A549 (cell line): ENCODE data around the gene AMPD3. TPM values are rescaled to one million over a fixed set of nuclear protein-coding genes. Genes with fewer than 3 reads are reported as not detected.

Source experiments
- ATAC-seq, 2 experiments: fragments of 200-7000 bp in 1 of 2; fragments of >200 bp in 1 of 2; cut with Nextera tagmentation in 1 of 2; cut with Tn5 transposase in 1 of 2; 3 replicates each; pipeline versions ENCODE4 v1.8.0 to v1.9.1; 2018 to 2020; ENCODE audit warnings: mild to moderate bottlenecking in 1 of 2, moderate library complexity in 1 of 2
- CTCF ChIA-PET: fragments of 300-600 bp; sonication (Branson Sonifier 250); formaldehyde crosslinking; extraction: SDS; loops from one replicate; lab custom pipeline; 2021; ENCODE audit warnings: antibody characterized with exemption, inconsistent platforms; lab: Yijun Ruan, JAX
- POLR2A ChIA-PET: fragments of 350-600 bp; formaldehyde crosslinking; extraction: SDS; loops from one replicate; lab custom pipeline; 2021; ENCODE audit warnings: antibody characterized with exemption, inconsistent platforms; lab: Yijun Ruan, JAX
- DNase-seq, 2 experiments: peaks; one replicate each; pipeline versions ENCODE4 v3.0.0 to v3.0.0-alpha.2; 2011 to 2016; ENCODE audit warnings: low read depth in 1 of 2, low spot score in 1 of 2
- FAIRE-seq: peaks from 2 replicates; lab custom pipeline; 2011; peaks lifted over from hg19 to GRCh38; lab: Jason Lieb, UNC
- H3K27ac ChIP-seq, 2 experiments: fragments of >200 bp; sonication (Bioruptor Twin); formaldehyde crosslinking; 3 replicates each; pipeline ENCODE4 v1.5.1; 2016 to 2017
- H3K4me1 ChIP-seq: fragments of >200 bp; sonication (Bioruptor Twin); formaldehyde crosslinking; 3 replicates; pipeline ENCODE4 v1.6.1; 2016
- H3K4me2 ChIP-seq: fragments of >200 bp; sonication (Bioruptor Twin); formaldehyde crosslinking; 3 replicates; pipeline ENCODE4 v1.6.1; 2016
- H3K4me3 ChIP-seq: fragments of >200 bp; sonication (Bioruptor Twin); formaldehyde crosslinking; 3 replicates; pipeline ENCODE4 v1.5.1; 2016
- H3K9me3 ChIP-seq: fragments of >200 bp; sonication (Bioruptor Twin); formaldehyde crosslinking; 3 replicates; pipeline ENCODE4 v1.6.1; 2016
- ATOH8 ChIP-seq: fragments of 250-450 bp; sonication (Bioruptor Pico); IDR thresholded peaks from 2 replicates; pipeline ENCODE4 v1.5.0; 2020; ENCODE audit warnings: low read depth, mild to moderate bottlenecking, moderate library complexity
- BHLHE40 ChIP-seq: IDR thresholded peaks from 2 replicates; pipeline ENCODE4 v1.6.1; 2012; ENCODE audit warnings: low read depth, low read length, inconsistent platforms
- CEBPB ChIP-seq, 2 experiments: fragments of >200 bp in 1 of 2; sonication (Bioruptor Twin) in 1 of 2; formaldehyde crosslinking in 1 of 2; IDR thresholded peaks; 2 replicates each; pipeline ENCODE4 v1.6.1; 2012 to 2016
- CHD2 ChIP-seq: fragments of 150-350 bp; IDR thresholded peaks from 2 replicates; pipeline ENCODE4 v1.6.1; 2014; ENCODE audit warnings: low read length; ENCODE audit not compliant: partially characterized antibody
- CTCF ChIP-seq: fragments of >200 bp; sonication (Bioruptor Twin); formaldehyde crosslinking; IDR thresholded peaks from 3 replicates; pipeline ENCODE4 v1.5.1; 2016
- EHF ChIP-seq: fragments of 250-450 bp; sonication (Bioruptor Pico); IDR thresholded peaks from 2 replicates; pipeline ENCODE4 v1.5.0; 2020; ENCODE audit warnings: mild to moderate bottlenecking
- EHMT2 ChIP-seq: fragments of 200-600 bp; sonication (generic); IDR thresholded peaks from 2 replicates; pipeline ENCODE4 v1.6.1; 2016; ENCODE audit warnings: antibody characterized with exemption, low read depth, mild to moderate bottlenecking, moderate library complexity
- ELK1 ChIP-seq: fragments of 150-350 bp; IDR thresholded peaks from 2 replicates; pipeline ENCODE4 v1.6.1; 2014; ENCODE audit warnings: low read depth, mild to moderate bottlenecking, low read length
- ESRRA ChIP-seq: fragments of 150-350 bp; IDR thresholded peaks from 2 replicates; pipeline ENCODE4 v1.6.1; 2014; ENCODE audit warnings: mild to moderate bottlenecking, low read length, borderline replicate concordance
- FOSL2 ChIP-seq, 2 experiments: fragments of 450-650 bp in 1 of 2; fragments of >200 bp in 1 of 2; sonication (Bioruptor Twin) in 1 of 2; formaldehyde crosslinking; IDR thresholded peaks; 2 replicates each; pipeline versions ENCODE4 v1.5.0 to v1.6.1; 2016 to 2020; ENCODE audit warnings: mild to moderate bottlenecking in 1 of 2, moderate library complexity in 1 of 2
- FOXS1 ChIP-seq: fragments of 250-450 bp; sonication (Bioruptor Pico); IDR thresholded peaks from 2 replicates; pipeline ENCODE4 v1.5.0; 2020; ENCODE audit warnings: mild to moderate bottlenecking, moderate library complexity
- GATA3 ChIP-seq: IDR thresholded peaks from 2 replicates; pipeline ENCODE4 v1.6.1; 2012; ENCODE audit warnings: borderline replicate concordance
- HES2 ChIP-seq: fragments of >200 bp; sonication (Bioruptor Twin); formaldehyde crosslinking; IDR thresholded peaks from 2 replicates; pipeline ENCODE4 v1.6.1; 2016
- HMGXB4 ChIP-seq: fragments of 250-450 bp; sonication (Bioruptor Pico); IDR thresholded peaks from 2 replicates; pipeline ENCODE4 v1.5.0; 2021; ENCODE audit warnings: mild to moderate bottlenecking, moderate library complexity, borderline replicate concordance
- HOXA7 ChIP-seq: fragments of 250-450 bp; sonication (Bioruptor Pico); IDR thresholded peaks from 2 replicates; pipeline ENCODE4 v1.5.0; 2020; ENCODE audit warnings: mild to moderate bottlenecking, moderate library complexity
- HOXB13 ChIP-seq: fragments of 250-450 bp; sonication (Bioruptor Pico); IDR thresholded peaks from 2 replicates; pipeline ENCODE4 v1.5.0; 2020; ENCODE audit warnings: low read depth, mild to moderate bottlenecking, moderate library complexity
- HOXB5 ChIP-seq: fragments of 250-450 bp; sonication (Bioruptor Pico); IDR thresholded peaks from 2 replicates; pipeline ENCODE4 v1.5.0; 2020; ENCODE audit warnings: mild to moderate bottlenecking, moderate library complexity
- JUN ChIP-seq, 2 experiments: fragments of >200 bp; sonication (Bioruptor Twin); formaldehyde crosslinking; IDR thresholded peaks; 2 replicates in 1 of 2; 3 replicates in 1 of 2; pipeline ENCODE4 v1.6.1; 2016 to 2017
- JUNB ChIP-seq: fragments of >200 bp; sonication (Bioruptor Twin); formaldehyde crosslinking; IDR thresholded peaks from 2 replicates; pipeline ENCODE4 v1.6.1; 2016
- KDM1A ChIP-seq: fragments of 200-600 bp; sonication (generic); IDR thresholded peaks from 2 replicates; pipeline ENCODE4 v1.6.1; 2016; ENCODE audit warnings: low read depth, mild to moderate bottlenecking
- MAFK ChIP-seq: fragments of 450-650 bp; IDR thresholded peaks from 2 replicates; pipeline ENCODE4 v1.6.1; 2014; ENCODE audit not compliant: partially characterized antibody
- MYC ChIP-seq: IDR thresholded peaks from 2 replicates; pipeline ENCODE4 v1.6.1; 2012; ENCODE audit warnings: mild to moderate bottlenecking, inconsistent platforms, low read length, improper control_type of control experiment, borderline replicate concordance
- NFE2L2 ChIP-seq: fragments of 150-350 bp; conservative IDR thresholded peaks from 2 replicates; pipeline ENCODE4 v1.6.1; 2014; ENCODE audit warnings: low read length
- NPAS2 ChIP-seq: fragments of 250-450 bp; sonication (Bioruptor Pico); IDR thresholded peaks from 2 replicates; pipeline ENCODE4 v1.8.0; 2022; ENCODE audit warnings: mild to moderate bottlenecking, moderate library complexity, borderline replicate concordance
- PHF8 ChIP-seq: fragments of 200-600 bp; sonication (generic); IDR thresholded peaks from 2 replicates; pipeline ENCODE4 v1.6.1; 2016; ENCODE audit warnings: low read depth, mild to moderate bottlenecking, antibody characterized with exemption, moderate library complexity, borderline replicate concordance
- RNF2 ChIP-seq: fragments of 200-600 bp; sonication (generic); IDR thresholded peaks from 2 replicates; pipeline ENCODE4 v1.6.1; 2016; ENCODE audit warnings: low read depth, mild to moderate bottlenecking, antibody characterized with exemption, moderate library complexity, borderline replicate concordance
- SREBF2 ChIP-seq: fragments of 450-650 bp; IDR thresholded peaks from 2 replicates; pipeline ENCODE4 v1.6.1; 2014; ENCODE audit warnings: mild to moderate bottlenecking, moderate library complexity
- TFCP2L1 ChIP-seq: fragments of 250-450 bp; sonication (Bioruptor Pico); IDR thresholded peaks from 2 replicates; pipeline ENCODE4 v1.5.0; 2021; ENCODE audit warnings: mild to moderate bottlenecking
- ZC3H11A ChIP-seq: fragments of 450-650 bp; IDR thresholded peaks from 2 replicates; pipeline ENCODE4 v1.6.1; 2014; ENCODE audit warnings: antibody characterized with exemption, mild to moderate bottlenecking
- ZFP36 ChIP-seq: fragments of 450-650 bp; IDR thresholded peaks from 2 replicates; pipeline ENCODE4 v1.6.1; 2014; ENCODE audit warnings: borderline replicate concordance; ENCODE audit not compliant: partially characterized antibody
- WGBS: methylation state at CpG from one replicate; pipeline ENCODE4 v1.1.6; 2017; ENCODE audit errors: missing lambda C conversion rate; 5-methylcytosine and 5-hydroxymethylcytosine counted together
- polyA plus RNA-seq, 4 experiments: library from polyadenylated mRNA; depleted of rRNA in 3 of 4; stranded (reverse); fragments of >200 nt; fragmentation: RNase III in 1 of 4; extraction: RNeasy Plus Mini Kit Qiagen cat#74134 plus additional on column Dnase treatment in 1 of 4; gene quantifications; 2 replicates in 3 of 4; 3 replicates in 1 of 4; pipeline ENCODE4 v1.2.3, GENCODE V29; 2011 to 2017

AMPD3 gene
- polyA plus RNA-seq, 2 of the 4 experiments (the other 2 are of a cell fraction), result 3.1 to 4.7 TPM

GRCh38 chr11:10432971-10433370, 22.1 kb upstream of the AMPD3 start:
- ChIA-PET CTCF (interaction anchor here (1.0 to 1.3 kb wide), 2 partner anchors 302 to 303 kb away, joined by 3 read pairs; no protein-coding TSS in a partner anchor), POLR2A (no interaction called here)
- Histone ChIP-seq H3K27ac (no peak overlapping the region), H3K9me3 (no peaks in the 10 kb centered on the region), H3K4me2 (no peak overlapping the region), H3K4me1 (no peaks in the 10 kb centered on the region), H3K4me3 (no peak overlapping the region)
- WGBS, result 27% methylated on average over 1 of the region's 1 CpG
- no peak for FAIRE-seq
- ATAC-seq, result no peak
- no peak for DNase-seq
- no peak for TF ChIP-seq MYC
- no peak for TF ChIP-seq CTCF
- TF ChIP-seq CHD2, result no peak
- TF ChIP-seq PHF8, result no peak
- TF ChIP-seq ATOH8 (CRISPR knock-in tag), result no peak
- no peak for TF ChIP-seq FOSL2 (IDR thresholded peaks at IDR 0.05)
- no peak for TF ChIP-seq FOSL2 (CRISPR knock-in tag; IDR thresholded peaks at IDR 0.05)
- TF ChIP-seq GATA3, result no peak
- no peak for TF ChIP-seq TFCP2L1 (CRISPR knock-in tag)
- no peak for TF ChIP-seq BHLHE40
- no peak for TF ChIP-seq HOXB13 (CRISPR knock-in tag)
- no peak for TF ChIP-seq SREBF2
- TF ChIP-seq RNF2, result no peak
- TF ChIP-seq NPAS2 (CRISPR knock-in tag), result no peak
- TF ChIP-seq JUN (IDR thresholded peaks at IDR 0.05), result no peak
- TF ChIP-seq EHF (CRISPR knock-in tag), result no peak
- no peak for TF ChIP-seq NFE2L2
- TF ChIP-seq JUNB, result no peak
- no peak for TF ChIP-seq ZFP36

GRCh38 chr11:10436224-10436623, 18.8 kb upstream of the AMPD3 start:
- Histone ChIP-seq H3K4me3 (no peak overlapping the region), H3K27ac (no peak overlapping the region), H3K4me1 (no peaks in the 10 kb centered on the region), H3K4me2 (no peak overlapping the region), H3K9me3 (no peaks in the 10 kb centered on the region)
- WGBS, result 75% methylated on average over 1 of the region's 1 CpG
- ATAC-seq (no peak), FAIRE-seq (no peak), DNase-seq (no peak)
- ChIA-PET POLR2A (no interaction called here), CTCF (interaction anchor here (0.8 to 1.7 kb wide), 2 partner anchors 10 to 20 kb away, joined by 3 to 4 read pairs; no protein-coding TSS in a partner anchor)
- TF ChIP-seq KDM1A, result no peak
- no peak for TF ChIP-seq FOXS1 (CRISPR knock-in tag)
- no peak for TF ChIP-seq CTCF
- TF ChIP-seq HMGXB4, result no peak
- TF ChIP-seq HOXB5 (CRISPR knock-in tag), result no peak
- no peak for TF ChIP-seq HES2
- TF ChIP-seq HOXA7 (CRISPR knock-in tag), result no peak
- TF ChIP-seq EHMT2, result no peak
- no peak for TF ChIP-seq ESRRA
- TF ChIP-seq EHF (CRISPR knock-in tag), result no peak
- TF ChIP-seq ELK1, result no peak
- no peak for TF ChIP-seq MAFK
- no peak for TF ChIP-seq CHD2
- TF ChIP-seq ZC3H11A, result no peak
- TF ChIP-seq CEBPB (IDR thresholded peaks at IDR 0.05), result no peak
